ENCODE results near the gene SLC9A7.

Gene SLC9A7

DNA sequence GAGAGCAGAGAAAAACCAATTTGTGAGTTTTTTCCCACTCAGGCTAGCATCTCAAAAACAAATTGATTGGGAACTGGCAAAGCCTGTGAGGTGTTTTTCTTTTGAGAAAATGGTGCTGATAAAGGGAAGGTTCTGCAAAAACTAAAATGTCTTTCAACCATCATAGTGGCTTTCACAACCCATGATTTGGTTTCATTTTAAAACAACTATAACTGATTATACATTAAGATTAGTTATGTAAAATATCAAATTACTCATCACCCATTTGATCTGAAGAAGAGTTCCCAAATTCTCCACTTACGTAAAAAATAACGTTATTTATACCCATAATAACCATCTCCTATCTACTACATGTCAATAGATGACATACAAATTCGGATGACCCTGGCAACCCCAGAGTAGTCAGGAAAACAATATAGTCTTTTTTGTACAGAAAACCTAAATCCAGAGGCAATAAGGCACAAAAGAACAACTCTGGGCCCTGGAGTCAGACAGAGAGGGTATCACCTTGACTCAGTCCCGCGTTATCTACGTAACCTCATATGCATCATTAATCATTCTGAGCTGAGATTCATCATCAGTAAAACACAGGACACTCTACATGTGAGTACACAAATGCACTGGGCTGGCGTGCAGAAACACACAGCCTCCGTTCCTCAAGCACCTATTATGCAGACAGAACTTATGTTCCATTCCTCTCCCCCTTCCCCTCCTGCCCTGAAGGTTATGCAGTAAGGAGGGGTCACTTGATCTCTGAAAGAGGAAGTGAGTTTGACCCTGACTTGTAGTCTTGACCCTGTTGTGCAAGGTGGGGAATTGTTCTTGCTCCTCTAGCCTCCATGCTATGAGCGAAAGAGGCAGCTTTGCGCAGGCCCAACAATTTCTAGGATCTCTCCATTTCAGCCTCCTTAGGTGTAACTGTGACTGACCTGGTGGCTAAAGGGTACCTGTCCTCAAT is 82.2 kb downstream of the SLC9A7 start (continued):
- TF ChIP-seq, protein P1, sequence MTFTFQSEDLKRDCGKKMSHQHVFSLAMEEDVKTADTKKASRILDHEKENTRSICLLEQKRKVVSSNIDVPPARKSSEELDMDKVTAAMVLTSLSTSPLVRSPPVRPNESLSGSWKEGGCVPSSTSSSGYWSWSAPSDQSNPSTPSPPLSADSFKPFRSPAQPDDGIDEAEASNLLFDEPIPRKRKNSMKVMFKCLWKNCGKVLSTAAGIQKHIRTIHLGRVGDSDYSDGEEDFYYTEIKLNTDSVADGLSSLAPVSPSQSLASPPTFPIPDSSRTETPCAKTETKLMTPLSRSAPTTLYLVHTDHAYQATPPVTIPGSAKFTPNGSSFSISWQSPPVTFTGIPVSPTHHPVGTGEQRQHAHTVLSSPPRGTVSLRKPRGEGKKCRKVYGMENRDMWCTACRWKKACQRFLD (tag by site-specific recombination; IDR thresholded peaks at IDR 0.05): no peak

DNA sequence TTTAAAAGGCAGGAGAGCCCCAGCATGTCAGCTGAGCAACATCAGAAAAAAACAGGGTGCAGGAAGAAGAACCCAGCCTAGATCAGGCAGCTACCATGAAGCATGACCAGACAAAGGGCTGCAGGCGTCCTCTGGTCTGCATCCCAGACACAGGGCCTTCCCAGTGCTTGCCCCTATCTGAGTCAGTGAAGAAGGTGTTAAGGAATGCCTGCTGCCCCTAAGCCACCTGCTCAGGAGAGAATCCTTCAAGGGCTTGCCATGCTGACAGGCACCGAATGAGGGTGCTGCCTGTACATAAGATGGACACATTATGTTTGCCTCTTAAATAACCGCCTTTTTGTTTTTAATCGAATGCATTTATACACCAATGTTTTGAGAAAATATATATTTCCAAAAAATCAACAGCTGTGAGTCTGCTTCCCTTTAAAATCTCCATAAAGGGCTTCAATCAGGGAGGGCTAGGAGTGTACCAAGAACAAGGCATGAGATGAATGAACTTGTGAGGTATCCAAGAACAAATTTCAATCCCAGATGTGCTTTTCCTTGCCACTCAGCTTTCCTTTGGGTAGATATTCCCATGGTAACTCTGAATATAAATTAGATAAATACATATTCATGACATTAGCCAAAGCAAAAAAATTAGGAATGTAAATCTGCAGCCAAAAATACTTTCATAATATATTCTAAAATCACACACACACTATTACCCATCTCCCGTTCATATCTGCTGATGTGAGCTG is 85.1 kb downstream of the SLC9A7 start:
- Histone ChIP-seq H3K4me3 (ENCODE audit: low read depth, low read length) (no peak overlapping the region), H3K36me3 (ENCODE audit: control insufficient read depth in 2 of 2, insufficient read depth in 1 of 2, low read length in 2 of 2) (peaks cover 0 to 21% of the 10 kb centered on the region in 2 experiments; a peak in 1 of 3 replicates), H3K27ac (ENCODE audit: extremely low read depth, low read depth, low read length) (no peak overlapping the region), H3K9me3 (ENCODE audit: control insufficient read depth, insufficient read depth, low read depth, low read length) (no peaks in the 10 kb centered on the region), H3K4me1 (ENCODE audit: control insufficient read depth, insufficient read depth, low read length) (no peaks in the 10 kb centered on the region)
- POLR2A ChIA-PET: no interaction called here
- no peak for TF ChIP-seq ZNF48 (tag by site-specific recombination; IDR thresholded peaks at IDR 0.05)
- TF ChIP-seq, protein P2, sequence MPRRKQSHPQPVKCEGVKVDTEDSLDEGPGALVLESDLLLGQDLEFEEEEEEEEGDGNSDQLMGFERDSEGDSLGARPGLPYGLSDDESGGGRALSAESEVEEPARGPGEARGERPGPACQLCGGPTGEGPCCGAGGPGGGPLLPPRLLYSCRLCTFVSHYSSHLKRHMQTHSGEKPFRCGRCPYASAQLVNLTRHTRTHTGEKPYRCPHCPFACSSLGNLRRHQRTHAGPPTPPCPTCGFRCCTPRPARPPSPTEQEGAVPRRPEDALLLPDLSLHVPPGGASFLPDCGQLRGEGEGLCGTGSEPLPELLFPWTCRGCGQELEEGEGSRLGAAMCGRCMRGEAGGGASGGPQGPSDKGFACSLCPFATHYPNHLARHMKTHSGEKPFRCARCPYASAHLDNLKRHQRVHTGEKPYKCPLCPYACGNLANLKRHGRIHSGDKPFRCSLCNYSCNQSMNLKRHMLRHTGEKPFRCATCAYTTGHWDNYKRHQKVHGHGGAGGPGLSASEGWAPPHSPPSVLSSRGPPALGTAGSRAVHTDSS (tag by site-specific recombination; IDR thresholded peaks at IDR 0.05): no peak
- TF ChIP-seq ZNF658 (tag by site-specific recombination; IDR thresholded peaks at IDR 0.05): no peak
- no peak for TF ChIP-seq ZNF335 (tag by site-specific recombination; conservative IDR thresholded peaks at IDR 0.05)
- CTCF ChIA-PET: interaction anchor here (0.7 to 2.6 kb wide), 2 partner anchors 12 to 581 kb away, joined by 3 to 18 read pairs; no protein-coding TSS in a partner anchor

DNA sequence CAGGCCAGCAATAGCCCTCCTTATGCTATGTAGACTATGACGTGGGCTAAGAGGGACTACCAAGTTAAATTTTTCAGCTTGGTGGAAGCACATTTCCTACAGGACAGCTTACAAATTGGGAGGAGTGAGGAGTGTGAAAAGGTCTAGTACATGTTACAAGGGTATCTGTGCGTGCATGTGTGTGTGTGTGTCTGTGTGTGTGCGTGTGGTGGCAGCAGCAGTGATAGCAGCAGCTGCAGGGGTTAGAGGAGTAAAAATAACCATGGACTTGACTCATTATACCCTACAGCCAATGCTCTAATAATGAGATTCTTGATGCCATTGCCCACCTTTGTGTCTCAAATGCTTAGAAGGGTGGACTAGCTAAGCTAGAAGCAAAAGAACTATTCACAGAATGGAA is 88.6 kb downstream of the SLC9A7 start:
- ChIA-PET CTCF (interaction anchor here (0.6 to 4.0 kb wide), 2 partner anchors 16 to 676 kb away, joined by 4 to 19 read pairs; no protein-coding TSS in a partner anchor), POLR2A (no interaction called here)
- H3K9me3 ChIP-seq (ENCODE audit: control insufficient read depth, insufficient read depth, low read depth, low read length): no peaks in the 10 kb centered on the region
- H3K27ac ChIP-seq (ENCODE audit: extremely low read depth, low read depth, low read length): no peak overlapping the region
- no peaks in the 10 kb centered on the region for H3K4me1 ChIP-seq (ENCODE audit: control insufficient read depth, insufficient read depth, low read length)
- H3K36me3 ChIP-seq (ENCODE audit: control insufficient read depth in 2 of 2, insufficient read depth in 1 of 2, low read length in 2 of 2): peaks cover 0 to 17% of the 10 kb centered on the region in 2 experiments; a peak in 1 of 3 replicates
- H3K4me3 ChIP-seq (ENCODE audit: low read depth, low read length): no peak overlapping the region
- TF ChIP-seq OVOL3 (tag by site-specific recombination; IDR thresholded peaks at IDR 0.05) (no peak), ZNF404 (tag by site-specific recombination; IDR thresholded peaks at IDR 0.05) (no peak), ZBTB20 (tag by site-specific recombination; IDR thresholded peaks at IDR 0.05) (no peak), ZNF433 (tag by site-specific recombination; IDR thresholded peaks at IDR 0.05; ENCODE audit: low read depth) (no peak), ZNF677 (tag by site-specific recombination; IDR thresholded peaks at IDR 0.05) (no peak), ZNF335 (tag by site-specific recombination; conservative IDR thresholded peaks at IDR 0.05) (no peak)
- TF ChIP-seq, protein P3, sequence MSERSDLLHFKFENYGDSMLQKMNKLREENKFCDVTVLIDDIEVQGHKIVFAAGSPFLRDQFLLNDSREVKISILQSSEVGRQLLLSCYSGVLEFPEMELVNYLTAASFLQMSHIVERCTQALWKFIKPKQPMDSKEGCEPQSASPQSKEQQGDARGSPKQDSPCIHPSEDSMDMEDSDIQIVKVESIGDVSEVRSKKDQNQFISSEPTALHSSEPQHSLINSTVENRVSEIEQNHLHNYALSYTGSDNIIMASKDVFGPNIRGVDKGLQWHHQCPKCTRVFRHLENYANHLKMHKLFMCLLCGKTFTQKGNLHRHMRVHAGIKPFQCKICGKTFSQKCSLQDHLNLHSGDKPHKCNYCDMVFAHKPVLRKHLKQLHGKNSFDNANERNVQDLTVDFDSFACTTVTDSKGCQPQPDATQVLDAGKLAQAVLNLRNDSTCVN (tag by site-specific recombination; optimal IDR thresholded peaks at IDR 0.05): no peak
- TF ChIP-seq, protein P4, sequence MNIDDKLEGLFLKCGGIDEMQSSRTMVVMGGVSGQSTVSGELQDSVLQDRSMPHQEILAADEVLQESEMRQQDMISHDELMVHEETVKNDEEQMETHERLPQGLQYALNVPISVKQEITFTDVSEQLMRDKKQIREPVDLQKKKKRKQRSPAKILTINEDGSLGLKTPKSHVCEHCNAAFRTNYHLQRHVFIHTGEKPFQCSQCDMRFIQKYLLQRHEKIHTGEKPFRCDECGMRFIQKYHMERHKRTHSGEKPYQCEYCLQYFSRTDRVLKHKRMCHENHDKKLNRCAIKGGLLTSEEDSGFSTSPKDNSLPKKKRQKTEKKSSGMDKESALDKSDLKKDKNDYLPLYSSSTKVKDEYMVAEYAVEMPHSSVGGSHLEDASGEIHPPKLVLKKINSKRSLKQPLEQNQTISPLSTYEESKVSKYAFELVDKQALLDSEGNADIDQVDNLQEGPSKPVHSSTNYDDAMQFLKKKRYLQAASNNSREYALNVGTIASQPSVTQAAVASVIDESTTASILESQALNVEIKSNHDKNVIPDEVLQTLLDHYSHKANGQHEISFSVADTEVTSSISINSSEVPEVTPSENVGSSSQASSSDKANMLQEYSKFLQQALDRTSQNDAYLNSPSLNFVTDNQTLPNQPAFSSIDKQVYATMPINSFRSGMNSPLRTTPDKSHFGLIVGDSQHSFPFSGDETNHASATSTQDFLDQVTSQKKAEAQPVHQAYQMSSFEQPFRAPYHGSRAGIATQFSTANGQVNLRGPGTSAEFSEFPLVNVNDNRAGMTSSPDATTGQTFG (tag by site-specific recombination; IDR thresholded peaks at IDR 0.05; ENCODE audit: borderline replicate concordance): no peak
- TF ChIP-seq, protein P5, sequence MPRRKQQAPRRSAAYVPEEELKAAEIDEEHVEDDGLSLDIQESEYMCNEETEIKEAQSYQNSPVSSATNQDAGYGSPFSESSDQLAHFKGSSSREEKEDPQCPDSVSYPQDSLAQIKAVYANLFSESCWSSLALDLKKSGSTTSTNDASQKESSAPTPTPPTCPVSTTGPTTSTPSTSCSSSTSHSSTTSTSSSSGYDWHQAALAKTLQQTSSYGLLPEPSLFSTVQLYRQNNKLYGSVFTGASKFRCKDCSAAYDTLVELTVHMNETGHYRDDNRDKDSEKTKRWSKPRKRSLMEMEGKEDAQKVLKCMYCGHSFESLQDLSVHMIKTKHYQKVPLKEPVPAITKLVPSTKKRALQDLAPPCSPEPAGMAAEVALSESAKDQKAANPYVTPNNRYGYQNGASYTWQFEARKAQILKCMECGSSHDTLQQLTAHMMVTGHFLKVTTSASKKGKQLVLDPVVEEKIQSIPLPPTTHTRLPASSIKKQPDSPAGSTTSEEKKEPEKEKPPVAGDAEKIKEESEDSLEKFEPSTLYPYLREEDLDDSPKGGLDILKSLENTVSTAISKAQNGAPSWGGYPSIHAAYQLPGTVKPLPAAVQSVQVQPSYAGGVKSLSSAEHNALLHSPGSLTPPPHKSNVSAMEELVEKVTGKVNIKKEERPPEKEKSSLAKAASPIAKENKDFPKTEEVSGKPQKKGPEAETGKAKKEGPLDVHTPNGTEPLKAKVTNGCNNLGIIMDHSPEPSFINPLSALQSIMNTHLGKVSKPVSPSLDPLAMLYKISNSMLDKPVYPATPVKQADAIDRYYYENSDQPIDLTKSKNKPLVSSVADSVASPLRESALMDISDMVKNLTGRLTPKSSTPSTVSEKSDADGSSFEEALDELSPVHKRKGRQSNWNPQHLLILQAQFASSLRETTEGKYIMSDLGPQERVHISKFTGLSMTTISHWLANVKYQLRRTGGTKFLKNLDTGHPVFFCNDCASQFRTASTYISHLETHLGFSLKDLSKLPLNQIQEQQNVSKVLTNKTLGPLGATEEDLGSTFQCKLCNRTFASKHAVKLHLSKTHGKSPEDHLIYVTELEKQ (tag by site-specific recombination; IDR thresholded peaks at IDR 0.05; ENCODE audit: borderline replicate concordance): no peak
- TF ChIP-seq, protein P6, sequence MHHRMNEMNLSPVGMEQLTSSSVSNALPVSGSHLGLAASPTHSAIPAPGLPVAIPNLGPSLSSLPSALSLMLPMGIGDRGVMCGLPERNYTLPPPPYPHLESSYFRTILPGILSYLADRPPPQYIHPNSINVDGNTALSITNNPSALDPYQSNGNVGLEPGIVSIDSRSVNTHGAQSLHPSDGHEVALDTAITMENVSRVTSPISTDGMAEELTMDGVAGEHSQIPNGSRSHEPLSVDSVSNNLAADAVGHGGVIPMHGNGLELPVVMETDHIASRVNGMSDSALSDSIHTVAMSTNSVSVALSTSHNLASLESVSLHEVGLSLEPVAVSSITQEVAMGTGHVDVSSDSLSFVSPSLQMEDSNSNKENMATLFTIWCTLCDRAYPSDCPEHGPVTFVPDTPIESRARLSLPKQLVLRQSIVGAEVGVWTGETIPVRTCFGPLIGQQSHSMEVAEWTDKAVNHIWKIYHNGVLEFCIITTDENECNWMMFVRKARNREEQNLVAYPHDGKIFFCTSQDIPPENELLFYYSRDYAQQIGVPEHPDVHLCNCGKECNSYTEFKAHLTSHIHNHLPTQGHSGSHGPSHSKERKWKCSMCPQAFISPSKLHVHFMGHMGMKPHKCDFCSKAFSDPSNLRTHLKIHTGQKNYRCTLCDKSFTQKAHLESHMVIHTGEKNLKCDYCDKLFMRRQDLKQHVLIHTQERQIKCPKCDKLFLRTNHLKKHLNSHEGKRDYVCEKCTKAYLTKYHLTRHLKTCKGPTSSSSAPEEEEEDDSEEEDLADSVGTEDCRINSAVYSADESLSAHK (tag by site-specific recombination; IDR thresholded peaks at IDR 0.05): no peak
